Measurements from ENCODE around the gene LCN6. TPM values are rescaled to one million over a fixed set of nuclear protein-coding genes. Genes with fewer than 3 reads are reported as not detected.
"Not testable (repeated sequence)": the region's sequence is repeated elsewhere in the genome, so short reads cannot be mapped to it uniquely, and the experiment has no call there.

LCN6 gene
- total RNA-seq, 1 experiment from 2014 or later, result not detected

DNA sequence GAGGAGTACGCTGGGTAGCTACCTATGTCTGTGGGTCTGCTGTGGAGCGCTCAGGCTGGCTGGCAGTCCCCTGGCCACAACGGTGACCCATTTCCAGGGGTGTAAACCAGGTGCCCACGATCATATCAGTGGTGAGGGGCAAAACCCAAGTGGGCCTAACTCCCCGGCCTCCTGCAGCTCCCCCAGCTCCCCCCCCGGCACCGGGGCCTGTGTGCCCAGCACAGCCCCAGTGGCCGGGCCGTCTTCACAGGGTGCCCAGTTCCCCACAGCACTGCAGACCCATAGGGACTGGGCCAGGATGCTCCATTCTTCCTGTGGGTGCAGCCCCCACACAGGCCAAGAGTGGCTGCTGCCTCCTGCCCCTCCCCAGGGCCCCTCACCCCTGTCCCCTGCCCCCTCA lies 10.7 kb upstream of the LCN6 start:
- Histone ChIP-seq H3K4me3 (no peak overlapping the region), H3K4me1 (peaks cover 12% of the 10 kb centered on the region), H3K27me3 (peaks cover 12% of the 10 kb centered on the region), H3K36me3 (no peaks in the 10 kb centered on the region), H3K9me3 (replicated peaks) (no peaks in the 10 kb centered on the region; the same call in 1 of the 2 replicates), H3K27ac (no peak overlapping the region)
- no peak for DNase-seq

GRCh38 chr9:136757751-136758140 lies 9.4 kb upstream of the LCN6 start:
- Histone ChIP-seq H3K27ac (no peak overlapping the region), H3K36me3 (no peaks in the 10 kb centered on the region), H3K9me3 (replicated peaks) (no peaks in the 10 kb centered on the region; the same call in 1 of the 2 replicates), H3K4me3 (no peak overlapping the region; the same call in 1 of the 2 replicates), H3K4me1 (peaks cover 12% of the 10 kb centered on the region), H3K27me3 (peaks cover 4% of the 10 kb centered on the region; the same call in 1 of the 2 replicates)
- DNase-seq, result no peak

GRCh38 chr9:136757328-136757727 lies 9.0 kb upstream of the LCN6 start:
- H3K4me1 ChIP-seq, result peaks cover 12% of the 10 kb centered on the region
- peak; percentile 53 to 61 for DNase-seq
- no peaks in the 10 kb centered on the region for H3K36me3 ChIP-seq
- H3K9me3 ChIP-seq (replicated peaks), result no peaks in the 10 kb centered on the region; the same call in 1 of the 2 replicates
- H3K27ac ChIP-seq, result no peak overlapping the region
- peaks cover 4% of the 10 kb centered on the region; the same call in 1 of the 2 replicates for H3K27me3 ChIP-seq
- H3K4me3 ChIP-seq, result no peak overlapping the region; the same call in 1 of the 2 replicates

DNA sequence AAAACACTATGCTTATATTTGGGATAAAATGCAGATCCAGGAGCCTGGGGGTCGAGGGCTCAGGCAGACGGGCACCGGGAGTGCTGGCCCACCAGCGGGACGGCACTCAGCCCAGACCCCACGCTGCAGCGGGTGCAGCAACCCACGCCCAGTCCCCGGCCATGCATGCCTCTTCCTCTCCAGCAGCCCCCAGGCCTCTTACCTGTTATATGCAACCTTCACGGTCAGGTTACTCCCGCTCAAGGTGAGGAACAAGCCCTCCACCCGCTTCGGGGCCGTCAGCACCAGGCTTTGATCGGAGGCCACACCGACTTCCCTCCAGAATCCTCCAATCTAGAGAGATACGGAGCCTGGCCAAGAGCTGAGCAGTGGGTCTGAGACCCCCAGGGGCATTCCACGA lies 8.5 kb upstream of the LCN6 start:
- H3K36me3 ChIP-seq, result no peaks in the 10 kb centered on the region
- H3K4me3 ChIP-seq, result no peak overlapping the region
- peaks cover 12% of the 10 kb centered on the region for H3K4me1 ChIP-seq
- H3K27ac ChIP-seq, result no peak overlapping the region
- H3K9me3 ChIP-seq (replicated peaks), result peaks cover 4% of the 10 kb centered on the region
- peaks cover 4% of the 10 kb centered on the region; the same call in 1 of the 2 replicates for H3K27me3 ChIP-seq
- no peak for DNase-seq

DNA sequence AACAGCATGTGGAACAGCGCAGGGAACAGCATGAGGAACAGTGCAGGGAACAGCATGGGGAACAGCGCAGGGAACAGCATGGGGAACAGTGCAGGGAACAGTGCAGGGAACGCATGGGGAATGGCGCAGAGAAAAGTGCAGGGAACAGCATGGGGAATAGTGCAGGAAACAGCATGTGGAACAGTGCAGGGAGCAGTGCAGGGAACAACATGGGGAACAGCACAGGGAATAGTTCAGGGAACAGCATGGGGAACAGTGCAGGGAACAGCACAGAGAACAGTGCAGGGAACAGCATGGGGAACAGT lies 7.8 kb upstream of the LCN6 start:
- H3K27me3 ChIP-seq, result peaks cover 4% of the 10 kb centered on the region; the same call in 1 of the 2 replicates
- peaks cover 9% of the 10 kb centered on the region for H3K9me3 ChIP-seq (replicated peaks)
- no peak overlapping the region for H3K4me3 ChIP-seq
- H3K4me1 ChIP-seq, result peaks cover 12% of the 10 kb centered on the region
- H3K27ac ChIP-seq, result no peak overlapping the region
- DNase-seq, result no peak
- H3K36me3 ChIP-seq, result no peaks in the 10 kb centered on the region

- not testable (repeated sequence) for H3K4me3 ChIP-seq; H3K36me3 ChIP-seq; H3K27ac ChIP-seq; H3K27me3 ChIP-seq; H3K9me3 ChIP-seq (replicated peaks)
- DNase-seq, result peak in 1 of 2 experiments; percentile 24
- H3K4me1 ChIP-seq, result peaks cover 12% of the 10 kb centered on the region
These were observed 7.2 kb upstream of the LCN6 start for GRCh38 chr9:136755302-136756133.

- H3K27me3 ChIP-seq, result no peaks in the 10 kb centered on the region; the same call in none of the 2 replicates
- H3K4me3 ChIP-seq, result no peak overlapping the region
- H3K36me3 ChIP-seq, result no peaks in the 10 kb centered on the region
- no peak for DNase-seq
- H3K4me1 ChIP-seq, result peaks cover 12% of the 10 kb centered on the region
- H3K9me3 ChIP-seq (replicated peaks), result peaks cover 9% of the 10 kb centered on the region
- H3K27ac ChIP-seq, result no peak overlapping the region
These were observed 6.4 kb upstream of the LCN6 start for GRCh38 chr9:136754626-136755301.

DNA sequence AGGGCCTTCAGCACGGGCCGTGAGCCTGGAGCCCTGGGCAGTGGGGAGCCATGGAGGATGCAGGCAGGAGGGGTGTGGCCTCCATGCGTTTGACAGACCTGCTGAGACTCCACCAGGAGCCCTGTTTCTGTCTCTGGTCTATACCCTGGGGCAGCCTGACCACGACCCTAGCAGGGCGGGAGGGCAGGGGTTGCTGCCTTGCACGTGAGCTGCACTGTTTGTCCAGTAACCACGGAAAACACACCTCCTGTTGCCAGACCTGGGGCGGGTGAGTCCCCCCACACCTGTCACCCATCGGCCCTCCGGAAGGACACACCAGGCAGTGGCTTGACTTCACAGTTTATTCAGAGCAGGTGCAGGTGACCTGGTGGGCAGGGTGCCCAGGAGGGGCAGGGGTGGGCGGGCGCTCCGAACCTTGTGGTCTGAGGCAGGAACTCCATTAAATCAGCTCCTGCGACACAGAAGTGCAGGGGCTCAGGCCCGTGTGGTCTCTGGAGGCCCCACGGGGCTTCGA lies 5.8 kb upstream of the LCN6 start:
- Histone ChIP-seq H3K27me3 (peaks cover 1% of the 10 kb centered on the region), H3K9me3 (replicated peaks) (peaks cover 9% of the 10 kb centered on the region), H3K27ac (no peak overlapping the region), H3K4me3 (no peak overlapping the region), H3K4me1 (peaks cover 12% of the 10 kb centered on the region), H3K36me3 (no peaks in the 10 kb centered on the region)
- DNase-seq, result no peak

- H3K27me3 ChIP-seq, result peaks cover 7% of the 10 kb centered on the region
- no peak overlapping the region for H3K27ac ChIP-seq
- peaks cover 12% of the 10 kb centered on the region for H3K4me1 ChIP-seq
- no peaks in the 10 kb centered on the region for H3K36me3 ChIP-seq
- no peak for DNase-seq
- no peak overlapping the region for H3K4me3 ChIP-seq
- H3K9me3 ChIP-seq (replicated peaks), result peaks cover 9% of the 10 kb centered on the region
These were observed 5.2 kb upstream of the LCN6 start for GRCh38 chr9:136753371-136754058.

- H3K4me1 ChIP-seq, result no peaks in the 10 kb centered on the region
- no peaks in the 10 kb centered on the region for H3K36me3 ChIP-seq
- no peak overlapping the region for H3K4me3 ChIP-seq
- H3K27ac ChIP-seq, result no peak overlapping the region
- peaks cover 19% of the 10 kb centered on the region for H3K27me3 ChIP-seq
- H3K9me3 ChIP-seq (replicated peaks), result peaks cover 9% of the 10 kb centered on the region
- no peak for DNase-seq
These were observed 3.5 kb upstream of the LCN6 start for GRCh38 chr9:136751814-136752213.

GRCh38 chr9:136751244-136751643 lies 2.9 kb upstream of the LCN6 start:
- DNase-seq, result no peak
- Histone ChIP-seq H3K9me3 (replicated peaks) (peaks cover 9% of the 10 kb centered on the region), H3K27me3 (peaks cover 21% of the 10 kb centered on the region), H3K4me3 (no peak overlapping the region), H3K4me1 (no peaks in the 10 kb centered on the region), H3K36me3 (no peaks in the 10 kb centered on the region), H3K27ac (no peak overlapping the region)

DNA sequence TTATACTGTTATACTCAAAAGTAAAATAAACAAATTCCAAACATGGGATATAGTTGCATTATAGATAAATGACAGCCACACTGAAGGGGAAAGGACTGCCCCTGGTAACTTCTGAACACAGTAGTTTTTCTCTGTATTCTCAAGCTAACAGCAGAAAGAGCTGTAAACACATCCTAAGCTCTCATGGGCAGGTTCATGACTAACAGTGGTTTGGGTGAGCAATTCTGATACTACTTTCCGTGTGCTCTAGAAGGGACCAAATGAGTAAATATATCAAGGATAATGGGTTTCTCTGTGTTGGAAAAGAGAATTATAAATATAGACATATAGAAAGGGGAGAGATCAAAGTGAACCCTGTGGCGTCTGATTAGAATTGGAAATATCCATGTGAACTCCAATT lies 2.2 kb upstream of the LCN6 start:
- H3K27ac ChIP-seq, result no peak overlapping the region
- peaks cover 22% of the 10 kb centered on the region for H3K27me3 ChIP-seq
- H3K36me3 ChIP-seq, result no peaks in the 10 kb centered on the region
- no peaks in the 10 kb centered on the region for H3K4me1 ChIP-seq
- peaks cover 9% of the 10 kb centered on the region for H3K9me3 ChIP-seq (replicated peaks)
- no peak overlapping the region for H3K4me3 ChIP-seq
- DNase-seq, result no peak

DNA sequence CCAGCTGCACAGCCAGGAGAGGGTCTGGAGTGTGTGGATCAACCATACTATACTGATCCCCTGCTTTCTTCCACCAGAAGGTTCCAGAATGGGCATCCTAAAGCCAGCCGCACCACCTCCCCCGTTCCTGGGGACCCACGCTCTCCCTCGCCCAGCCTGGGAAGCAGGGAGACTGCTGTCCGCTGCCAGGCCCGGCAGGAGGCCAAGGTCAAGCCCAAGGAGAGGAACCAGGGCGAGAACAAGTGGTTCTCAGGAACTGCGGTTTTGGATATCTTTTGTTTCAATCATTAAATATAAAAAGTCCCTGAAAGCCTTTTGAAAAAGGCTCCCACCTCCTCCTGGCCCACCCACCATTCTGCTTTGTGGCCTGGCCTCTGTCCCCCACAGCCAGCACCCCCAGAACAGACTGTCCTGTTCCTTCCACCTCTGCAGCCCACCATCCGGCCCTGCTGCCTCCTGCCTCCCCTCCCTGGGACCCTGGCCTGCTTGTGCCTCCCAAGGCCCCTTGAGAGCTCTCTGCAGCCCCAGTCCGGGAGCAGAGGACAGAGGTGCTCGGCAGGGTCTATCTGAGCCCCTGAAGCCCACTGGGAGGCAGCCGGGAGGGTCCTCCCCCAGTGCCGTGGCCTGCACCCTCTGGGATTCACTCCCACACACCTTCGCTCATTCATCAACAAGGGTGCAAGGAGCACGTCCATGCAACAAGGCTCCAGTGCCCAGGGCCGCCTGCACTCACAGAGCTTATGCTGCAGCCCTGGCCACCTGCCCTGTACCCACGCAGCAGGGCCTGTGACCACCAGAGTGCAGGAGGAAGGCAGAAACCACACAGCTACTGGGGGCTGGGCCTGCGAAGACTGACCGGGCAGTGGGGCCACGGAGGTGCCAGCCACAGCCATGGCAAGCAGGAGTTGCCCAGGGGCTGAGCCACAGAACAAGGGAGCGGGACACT lies 614 bp upstream of the LCN6 start:
- Histone ChIP-seq H3K27ac (no peak overlapping the region), H3K36me3 (no peaks in the 10 kb centered on the region)
- DNase-seq, result no peak

More for the DNA sequence above, 614 bp upstream of the LCN6 start:
- Histone ChIP-seq H3K9me3 (replicated peaks) (peaks cover 9% of the 10 kb centered on the region), H3K4me1 (no peaks in the 10 kb centered on the region), H3K4me3 (no peak overlapping the region), H3K27me3 (peaks cover 24% of the 10 kb centered on the region)

Measured in SJCRH30 (cell line).